Neural progenitor cell (in vitro differentiated cells): ENCODE measurements around the gene ATP6V0E2. TPM values are rescaled to one million over a fixed set of nuclear protein-coding genes. Genes with fewer than 3 reads are reported as not detected.
A peak's percentile ranks its signal among the peaks of the same experiment; 100 is the strongest.

ENCODE experiments used
- DNase-seq: peaks from one replicate; pipeline ENCODE4 v3.0.0-alpha.2; 2016; ENCODE audit warnings: low spot score
- H2AFZ ChIP-seq: fragments of 200-600 bp; sonication (generic); replicated peaks from 2 replicates; pipeline ENCODE4 v1.6.1; 2016; ENCODE audit warnings: antibody characterized with exemption
- H3F3A ChIP-seq: fragments of 200-600 bp; sonication (generic); 2 replicates; pipeline ENCODE4 v1.6.1; 2016; ENCODE audit warnings: antibody characterized with exemption, low read depth
- H3K27ac ChIP-seq: fragments of 200-600 bp; sonication (generic); 2 replicates; pipeline ENCODE4 v1.5.1; 2016; ENCODE audit warnings: mild to moderate bottlenecking
- H3K27me3 ChIP-seq: fragments of 200-600 bp; sonication (generic); 2 replicates; pipeline ENCODE4 v1.6.1; 2016; ENCODE audit warnings: mild to moderate bottlenecking, moderate library complexity
- H3K36me3 ChIP-seq: fragments of 200-600 bp; sonication (generic); 2 replicates; pipeline ENCODE4 v1.5.1; 2016
- H3K4me1 ChIP-seq: fragments of 200-600 bp; sonication (generic); 2 replicates; pipeline ENCODE4 v1.6.1; 2016; ENCODE audit warnings: mixed run types
- H3K4me2 ChIP-seq: fragments of 200-600 bp; sonication (generic); 2 replicates; pipeline ENCODE4 v1.6.1; 2016
- H3K4me3 ChIP-seq: fragments of 200-600 bp; sonication (generic); 2 replicates; pipeline ENCODE4 v1.5.1; 2016
- H3K79me2 ChIP-seq: fragments of 200-600 bp; sonication (generic); 2 replicates; pipeline ENCODE4 v1.6.1; 2016; ENCODE audit warnings: low read depth
- H3K9ac ChIP-seq: fragments of 200-600 bp; sonication (generic); 2 replicates; pipeline ENCODE4 v1.6.1; 2016
- H3K9me3 ChIP-seq: fragments of 200-600 bp; sonication (generic); 2 replicates; pipeline ENCODE4 v1.5.1; 2016; ENCODE audit warnings: low read depth
- H4K20me1 ChIP-seq: fragments of 200-600 bp; sonication (generic); 2 replicates; pipeline ENCODE4 v1.6.1; 2016; ENCODE audit warnings: low read depth
- H3K27ac Mint-ChIP-seq: 3 replicates; pipeline ENCODE4 v1.8.0; 2021; ENCODE audit warnings: mixed read lengths
- H3K27me3 Mint-ChIP-seq: 2 replicates; pipeline ENCODE4 v1.8.0; 2022; ENCODE audit warnings: low read depth, mild to moderate bottlenecking, inconsistent platforms, moderate library complexity, mixed read lengths; ENCODE audit not compliant: insufficient read depth
- H3K36me3 Mint-ChIP-seq: 3 replicates; pipeline ENCODE4 v1.8.0; 2021; ENCODE audit warnings: mixed read lengths
- H3K4me1 Mint-ChIP-seq: 3 replicates; pipeline ENCODE4 v1.8.0; 2021; ENCODE audit warnings: mixed read lengths
- H3K4me3 Mint-ChIP-seq: 3 replicates; pipeline ENCODE4 v1.8.0; 2021; ENCODE audit warnings: mild to moderate bottlenecking, moderate library complexity, mixed read lengths
- H3K9me3 Mint-ChIP-seq: 3 replicates; pipeline ENCODE4 v1.8.0; 2020; ENCODE audit warnings: mixed read lengths
- CTCF ChIP-seq: fragments of 200-600 bp; sonication (generic); IDR thresholded peaks from 2 replicates; pipeline ENCODE4 v1.5.1; 2017; ENCODE audit warnings: antibody characterized with exemption, mild to moderate bottlenecking
- EZH2 ChIP-seq: fragments of 200-600 bp; sonication (generic); IDR thresholded peaks from 2 replicates; pipeline ENCODE4 v1.6.1; 2017; ENCODE audit warnings: antibody characterized with exemption, mild to moderate bottlenecking, moderate library complexity
- EZH2phosphoT487 ChIP-seq: fragments of 200-600 bp; sonication (generic); IDR thresholded peaks from 2 replicates; pipeline ENCODE4 v1.6.1; 2017; ENCODE audit warnings: antibody characterized with exemption
- total RNA-seq: library from RNA; depleted of rRNA; stranded (reverse); fragments of >200 nt; gene quantifications from 2 replicates; pipeline ENCODE4 v1.2.3, GENCODE V29; 2015; ENCODE audit warnings: low replicate concordance

The ATP6V0E2 gene
- total RNA-seq, 1 donor from 2014 or later: 14.6 TPM

- H3K4me1 Mint-ChIP-seq: peaks cover 43% of the 10 kb centered on the region
- peak overlapping the region; percentile 20 for H3K4me3 Mint-ChIP-seq
- Histone ChIP-seq H3K36me3 (no peaks in the 10 kb centered on the region), H3F3A (peaks cover 11% of the 10 kb centered on the region), H4K20me1 (no peaks in the 10 kb centered on the region), H3K79me2 (no peaks in the 10 kb centered on the region), H3K27me3 (peaks cover 8% of the 10 kb centered on the region), H3K27ac (no peak overlapping the region), H3K9ac (no peak overlapping the region), H2AFZ (no peak overlapping the region), H3K4me1 (peaks cover 21% of the 10 kb centered on the region), H3K9me3 (no peaks in the 10 kb centered on the region), H3K4me2 (no peak overlapping the region), H3K4me3 (no peak overlapping the region)
- H3K27me3 Mint-ChIP-seq: peaks cover 3% of the 10 kb centered on the region
- no peak for TF ChIP-seq EZH2
- no peak for TF ChIP-seq EZH2phosphoT487
- no peak for TF ChIP-seq CTCF
- H3K27ac Mint-ChIP-seq: peak overlapping the region; percentile 59
- DNase-seq: no peak
- peaks cover 2% of the 10 kb centered on the region for H3K36me3 Mint-ChIP-seq
- H3K9me3 Mint-ChIP-seq: no peaks in the 10 kb centered on the region
These were observed 8.7 kb downstream of the ATP6V0E2 start for GRCh38 chr7:149882248-149883047.

GRCh38 chr7:149883048-149883438, 9.3 kb downstream of the ATP6V0E2 start:
- Histone ChIP-seq H4K20me1 (no peaks in the 10 kb centered on the region), H3F3A (peaks cover 11% of the 10 kb centered on the region), H3K79me2 (no peaks in the 10 kb centered on the region), H3K9ac (no peak overlapping the region), H3K36me3 (no peaks in the 10 kb centered on the region), H3K27ac (no peak overlapping the region), H3K4me3 (no peak overlapping the region), H3K27me3 (peaks cover 8% of the 10 kb centered on the region), H3K4me1 (peaks cover 21% of the 10 kb centered on the region), H3K4me2 (no peak overlapping the region), H3K9me3 (no peaks in the 10 kb centered on the region), H2AFZ (no peak overlapping the region)
- DNase-seq: no peak
- Mint-ChIP-seq H3K9me3 (no peaks in the 10 kb centered on the region), H3K27me3 (peaks cover 3% of the 10 kb centered on the region), H3K4me3 (peak overlapping the region; percentile 20), H3K4me1 (peaks cover 38% of the 10 kb centered on the region), H3K36me3 (peaks cover 3% of the 10 kb centered on the region), H3K27ac (peak overlapping the region; percentile 59)
- TF ChIP-seq EZH2phosphoT487 (no peak), EZH2 (no peak), CTCF (no peak)

- Histone ChIP-seq H3K36me3 (no peaks in the 10 kb centered on the region), H3K27ac (no peak overlapping the region), H3K4me3 (no peak overlapping the region), H3K4me2 (no peak overlapping the region), H4K20me1 (no peaks in the 10 kb centered on the region), H3K79me2 (no peaks in the 10 kb centered on the region), H3K9me3 (no peaks in the 10 kb centered on the region), H3K9ac (no peak overlapping the region), H3K4me1 (peaks cover 21% of the 10 kb centered on the region), H2AFZ (no peak overlapping the region), H3K27me3 (peaks cover 8% of the 10 kb centered on the region), H3F3A (peaks cover 11% of the 10 kb centered on the region)
- Mint-ChIP-seq H3K36me3 (peaks cover 4% of the 10 kb centered on the region), H3K4me3 (no peak overlapping the region), H3K27ac (no peak overlapping the region), H3K27me3 (peaks cover 3% of the 10 kb centered on the region), H3K4me1 (peaks cover 38% of the 10 kb centered on the region), H3K9me3 (no peaks in the 10 kb centered on the region)
- TF ChIP-seq EZH2phosphoT487 (no peak), EZH2 (no peak), CTCF (peak; percentile 80)
- peak; percentile 84 for DNase-seq
These were observed 9.7 kb downstream of the ATP6V0E2 start for GRCh38 chr7:149883452-149883861.
